ENCODE results near the gene ADIPOQ. TPM values are rescaled to one million over a fixed set of nuclear protein-coding genes. Genes with fewer than 3 reads are reported as not detected.

ADIPOQ gene
- total RNA-seq, 1 experiment from 2014 or later = not detected

GRCh38 chr3:186844908-186845307, 2.4 kb downstream of the ADIPOQ start:
- Histone ChIP-seq H4K5ac (ENCODE audit: insufficient read length, low read depth, low read length) (no peak overlapping the region), H3K4me1 (ENCODE audit: insufficient read depth, low read length) (no peaks in the 10 kb centered on the region), H3K4ac (ENCODE audit: low read depth, low read length) (no peak overlapping the region), H3K56ac (ENCODE audit: insufficient read length, low read depth, low read length) (no peak overlapping the region), H3K23me2 (ENCODE audit: insufficient read length, low read depth, low read length, poor library complexity, severe bottlenecking) (no peaks in the 10 kb centered on the region), H2BK15ac (ENCODE audit: low read depth, low read length) (no peak overlapping the region), H2BK120ac (ENCODE audit: low read depth, low read length, poor library complexity, severe bottlenecking) (no peak overlapping the region), H4K91ac (ENCODE audit: insufficient read length, low read depth, low read length) (no peak overlapping the region), H3K23ac (ENCODE audit: insufficient read length, low read depth, low read length) (no peak overlapping the region), H3T11ph (ENCODE audit: low read length) (no peak overlapping the region), H3K9me3 (ENCODE audit: control insufficient read depth, low read depth, low read length) (no peaks in the 10 kb centered on the region), H3K14ac (ENCODE audit: insufficient read depth, low read length) (no peak overlapping the region), H3K4me2 (ENCODE audit: insufficient read depth, insufficient read length, low read length) (no peak overlapping the region), H3K79me1 (ENCODE audit: insufficient read depth, low read depth, low read length, poor library complexity, severe bottlenecking) (no peaks in the 10 kb centered on the region), H2AFZ (ENCODE audit: low read length) (no peak overlapping the region), H2BK20ac (ENCODE audit: low read depth, low read length, poor library complexity, severe bottlenecking) (no peak overlapping the region), H3K27me3 (ENCODE audit: insufficient read depth, low read length) (no peaks in the 10 kb centered on the region), H3K27ac (ENCODE audit: insufficient read length, low read depth, low read length) (no peak overlapping the region), H3K79me2 (ENCODE audit: insufficient read depth, low read length) (no peaks in the 10 kb centered on the region), H4K8ac (replicated peaks; ENCODE audit: insufficient read length, low read depth, low read length) (no peak overlapping the region), H2AK5ac (ENCODE audit: insufficient read length, low read length) (no peak overlapping the region), H2BK5ac (ENCODE audit: insufficient read length, low read length) (no peak overlapping the region), H2BK12ac (ENCODE audit: insufficient read length, low read depth, low read length) (no peak overlapping the region), H4K20me1 (ENCODE audit: control insufficient read depth, insufficient read depth, insufficient read length) (no peaks in the 10 kb centered on the region), H3K18ac (ENCODE audit: insufficient read length, low read depth, low read length) (no peak overlapping the region), H3K9ac (ENCODE audit: extremely low read depth, insufficient read length, low read length) (no peak overlapping the region)
- no peak overlapping the region for H3K4me3 Mint-ChIP-seq
- WGBS (ENCODE audit: extremely low coverage, insufficient read length, low lambda C conversion rate) = 100% methylated on average over 4 of the region's 11 CpGs
- H3K27me3 Mint-ChIP-seq (ENCODE audit: low read depth) = peaks cover 3% of the 10 kb centered on the region; the same call in 1 of the 2 replicates
- H3K4me1 Mint-ChIP-seq = peaks cover 4 to 9% of the 10 kb centered on the region in 2 experiments
- no peaks in the 10 kb centered on the region for H3K36me3 Mint-ChIP-seq (ENCODE audit: insufficient read depth in 1 of 3, low read depth in 3 of 3)
- no peaks in the 10 kb centered on the region; a peak in 2 of 5 replicates for H3K9me3 Mint-ChIP-seq
- no peak overlapping the region for H3K27ac Mint-ChIP-seq
- DNase-seq = no peak
- no peak for TF ChIP-seq CTCF (conservative IDR thresholded peaks at IDR 0.05)

Measured in H9 (cell line).